Measurements from ENCODE around the gene KLF5. TPM values are rescaled to one million over a fixed set of nuclear protein-coding genes. Genes with fewer than 3 reads are reported as not detected.
"Not testable (repeated sequence)": the region's sequence is repeated elsewhere in the genome, so short reads cannot be mapped to it uniquely, and the experiment has no call there.

The KLF5 gene
- total RNA-seq, 1 experiment from 2014 or later, result 39.6 TPM

DNA sequence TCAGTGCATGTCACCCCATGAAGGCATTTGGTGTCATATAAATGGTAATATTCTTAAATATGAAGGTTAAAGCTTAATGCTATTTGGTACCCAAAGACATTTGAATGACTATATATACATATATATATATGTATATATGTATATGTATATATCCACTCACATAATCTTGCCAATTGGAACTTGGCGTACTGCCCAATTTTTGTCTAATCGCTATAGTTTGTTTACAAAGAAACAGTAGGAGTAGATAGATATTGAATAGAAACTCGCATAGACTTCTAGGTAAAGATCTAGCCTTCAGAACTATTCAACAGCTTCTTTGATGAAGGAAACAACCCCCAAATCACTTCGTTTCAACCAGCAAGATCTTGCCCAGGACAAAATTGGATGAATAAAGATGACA lies 24.1 kb downstream of the KLF5 start:
- DNase-seq (ENCODE audit: extremely low read depth, low read depth), result no peak

DNA sequence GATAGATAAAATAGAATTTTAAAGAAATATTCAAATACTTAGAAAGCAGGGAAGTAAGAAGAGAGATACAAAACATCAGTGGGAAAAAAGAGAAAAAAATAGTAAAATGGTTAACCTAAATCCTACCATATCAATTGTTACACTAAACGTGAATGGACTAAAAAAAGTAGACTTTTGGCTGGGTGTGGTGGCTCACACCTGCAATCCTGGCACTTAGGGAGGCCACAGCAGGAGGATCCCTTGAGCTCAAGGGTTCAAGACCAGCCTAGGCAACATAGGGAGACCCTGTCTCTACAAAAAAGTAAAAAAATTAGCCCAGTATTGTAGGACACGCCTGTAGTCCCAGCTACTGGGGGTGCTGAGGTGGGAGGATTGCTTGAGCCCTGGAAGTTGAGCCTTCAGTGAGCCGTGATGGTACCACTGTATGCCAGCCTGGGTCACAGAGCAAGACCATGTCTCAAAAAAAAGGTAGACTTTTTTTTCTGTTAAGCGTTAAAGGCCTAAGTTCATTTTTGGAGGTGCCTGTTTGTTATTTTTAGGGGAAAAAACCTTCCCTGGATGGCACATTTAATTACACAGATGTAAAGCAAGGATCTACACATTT lies 29.6 kb downstream of the KLF5 start:
- no peak for DNase-seq (ENCODE audit: extremely low read depth, low read depth)

DNA sequence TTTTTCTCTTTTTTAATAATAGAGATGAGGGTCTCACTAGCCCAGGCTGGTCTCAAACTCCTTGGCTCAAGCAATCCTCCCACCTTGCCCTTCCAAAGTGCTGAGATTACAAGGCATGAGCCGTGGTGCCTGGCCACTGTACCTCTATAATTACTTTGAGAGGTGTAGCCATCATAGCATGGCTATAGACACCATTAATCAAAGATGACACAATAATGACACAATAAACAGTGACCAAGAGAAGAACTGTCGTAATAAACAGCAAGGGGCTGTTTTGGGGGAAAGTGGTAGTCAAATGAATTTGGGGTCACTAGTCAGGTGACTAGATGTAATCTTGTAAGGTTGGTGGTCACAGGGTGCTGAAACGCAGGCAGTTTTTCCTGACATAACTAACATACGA lies 30.4 kb downstream of the KLF5 start:
- no peak for DNase-seq (ENCODE audit: extremely low read depth, low read depth)

DNA sequence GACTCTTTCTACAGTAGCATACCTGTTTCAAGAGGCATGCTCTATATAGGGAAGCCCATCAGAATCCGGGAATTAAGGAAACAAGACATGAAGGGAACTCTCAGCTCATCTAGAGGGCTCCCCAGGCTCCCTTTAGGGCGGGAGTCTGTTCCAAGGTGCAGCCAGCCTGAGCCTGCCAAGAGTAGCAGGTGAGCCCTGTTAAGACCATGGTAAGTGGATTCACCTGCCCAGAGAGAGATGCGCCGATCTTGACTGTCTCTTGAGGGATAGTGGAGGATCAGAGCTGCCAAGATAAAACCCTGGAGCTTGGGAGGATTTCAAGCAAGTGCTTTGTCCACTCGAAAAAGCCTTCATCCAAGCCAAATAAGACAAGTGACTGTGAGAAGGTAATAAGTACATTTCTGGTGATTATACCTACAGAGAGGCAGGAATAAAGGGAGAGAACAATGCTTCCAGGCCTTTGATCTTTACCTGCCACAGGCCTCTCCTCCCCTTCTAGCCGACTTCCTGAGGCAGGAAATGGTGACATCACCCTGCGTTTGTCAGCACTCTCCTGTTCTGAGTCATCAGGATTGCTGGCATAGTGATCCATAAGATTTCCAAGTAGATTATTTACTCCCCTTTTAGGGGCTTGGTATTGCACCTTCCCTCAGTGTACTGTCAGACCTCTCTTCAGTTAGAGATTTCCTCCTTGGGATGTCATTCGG lies 31.5 kb downstream of the KLF5 start:
- DNase-seq (ENCODE audit: extremely low read depth, low read depth), result peak; percentile 69

DNA sequence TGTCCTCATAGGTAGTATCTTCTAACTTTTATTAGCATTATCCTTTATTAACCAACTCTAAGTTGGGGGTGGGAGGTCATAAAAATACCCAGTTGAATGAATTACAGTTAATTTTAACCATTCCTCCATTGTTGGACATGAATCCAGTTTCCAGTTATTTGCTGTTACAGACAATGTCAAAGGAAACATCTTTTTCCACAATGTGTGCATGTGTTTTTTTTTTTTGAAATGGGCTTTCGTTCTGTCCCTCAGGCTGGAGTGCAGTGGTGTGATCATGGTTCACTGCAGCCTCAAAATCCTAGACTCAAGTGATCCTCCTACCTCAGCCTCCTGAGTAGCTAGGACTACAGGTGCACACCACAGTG lies 32.0 kb downstream of the KLF5 start:
- DNase-seq (ENCODE audit: extremely low read depth, low read depth), result no peak

DNA sequence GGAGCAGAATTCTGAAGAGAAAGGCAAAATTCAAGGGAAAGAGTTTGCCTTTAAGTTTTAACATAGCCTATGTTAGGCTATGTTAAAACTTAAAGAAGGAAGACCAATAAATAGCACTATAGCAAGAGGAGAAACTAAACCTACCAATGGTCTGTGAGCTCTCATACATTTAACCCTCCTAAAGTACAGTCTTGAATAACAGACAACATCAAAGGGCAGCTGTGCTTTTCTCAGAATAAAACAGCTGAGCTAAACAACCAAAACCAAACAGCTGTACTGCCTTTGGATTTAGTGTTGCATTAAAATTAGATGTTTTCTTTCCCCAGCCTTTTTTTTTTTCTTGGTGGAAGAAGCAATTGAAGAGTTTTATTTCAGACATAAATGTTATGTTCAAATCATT lies 34.0 kb downstream of the KLF5 start:
- no peak for DNase-seq (ENCODE audit: extremely low read depth, low read depth)

DNA sequence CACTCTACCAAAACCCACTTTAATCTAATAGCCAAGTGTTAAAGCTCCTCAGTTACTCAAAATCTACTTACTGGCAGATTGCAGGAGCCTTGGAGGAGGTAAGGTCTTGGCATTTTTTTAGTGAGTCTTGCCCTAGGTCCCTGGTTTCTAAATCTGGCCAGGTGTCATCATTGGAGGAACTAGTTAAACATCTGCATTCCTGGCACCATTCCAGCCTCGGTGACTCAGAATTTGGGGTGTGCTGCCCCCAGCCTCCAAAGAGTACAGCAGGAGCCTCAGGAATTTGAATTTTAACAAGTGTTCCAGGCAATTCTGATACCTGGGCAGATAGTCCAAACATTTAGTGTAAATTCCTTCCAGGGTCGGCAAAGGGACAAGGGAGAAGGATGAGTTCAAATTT lies 37.4 kb downstream of the KLF5 start:
- DNase-seq (ENCODE audit: extremely low read depth, low read depth), result no peak

DNA sequence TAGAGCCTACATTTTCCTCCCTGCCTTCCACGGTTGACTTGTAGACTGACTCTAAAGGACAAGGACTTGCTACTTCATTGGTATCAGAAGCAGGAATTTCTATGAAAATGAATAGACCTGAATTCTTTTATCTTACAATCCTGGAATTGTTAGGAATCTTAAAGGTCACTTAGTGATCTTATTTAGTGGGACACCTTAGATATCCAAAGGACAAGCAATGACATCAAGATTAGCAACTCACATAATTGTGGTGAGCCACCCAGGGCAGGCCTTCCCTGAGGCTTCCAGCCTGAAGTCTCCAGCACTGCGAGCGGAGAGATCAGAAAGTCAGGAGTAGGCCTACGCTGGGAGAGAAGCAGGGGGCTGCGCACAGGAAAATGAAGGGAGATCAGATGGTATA lies 37.8 kb downstream of the KLF5 start:
- no peak for DNase-seq (ENCODE audit: extremely low read depth, low read depth)

DNA sequence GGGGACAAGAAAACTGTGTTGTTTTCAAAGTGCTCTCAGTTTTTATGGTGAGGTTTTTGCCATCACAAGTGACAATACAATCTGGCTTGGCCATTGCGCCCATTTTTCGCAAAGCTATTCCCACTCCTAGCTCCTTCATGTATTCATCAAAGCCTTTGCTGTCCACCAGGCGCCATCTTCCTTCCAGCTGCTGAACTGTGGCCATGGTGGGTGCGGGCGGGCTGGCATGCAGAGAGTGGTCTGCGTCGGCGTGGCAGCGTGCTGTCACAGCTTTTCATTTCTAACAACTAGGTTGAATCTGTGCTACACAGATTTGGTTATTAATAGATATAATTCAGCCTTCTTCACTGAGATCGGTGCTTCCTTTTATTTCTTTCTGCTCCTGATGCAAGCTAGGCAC lies 42.0 kb downstream of the KLF5 start:
- DNase-seq (ENCODE audit: extremely low read depth, low read depth), result not testable (repeated sequence)

DNA sequence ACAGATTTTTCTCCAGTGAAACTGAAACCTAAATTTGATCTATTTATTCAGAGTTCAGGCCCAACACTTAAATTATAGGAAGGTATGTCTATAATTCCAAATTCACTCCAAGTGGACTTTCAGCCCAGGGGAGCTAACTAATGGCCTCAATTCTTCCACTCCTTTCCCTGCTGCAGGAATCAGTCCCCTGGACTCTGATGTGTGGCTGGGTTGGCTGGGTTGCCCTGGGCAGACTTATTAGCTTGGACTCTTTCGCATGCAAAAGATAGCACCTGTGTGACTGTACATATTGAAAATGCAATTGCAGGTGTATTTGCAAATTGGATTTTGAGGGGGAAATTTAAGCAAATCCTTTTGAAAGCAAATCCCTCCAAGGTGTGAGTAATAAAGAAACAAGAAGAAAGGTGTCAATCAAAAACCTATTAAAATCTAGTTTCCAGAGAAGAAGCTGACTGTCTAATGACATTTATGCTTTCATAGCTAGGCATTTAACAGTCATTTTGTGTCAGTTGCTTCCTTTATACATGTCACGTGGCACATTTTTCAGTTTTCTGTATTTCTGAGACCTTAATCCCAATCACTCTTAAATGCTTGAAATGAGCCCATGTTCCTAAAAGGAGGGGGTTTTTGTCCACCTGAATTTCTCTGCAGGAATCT lies 42.7 kb downstream of the KLF5 start:
- DNase-seq (ENCODE audit: extremely low read depth, low read depth), result no peak

DNA sequence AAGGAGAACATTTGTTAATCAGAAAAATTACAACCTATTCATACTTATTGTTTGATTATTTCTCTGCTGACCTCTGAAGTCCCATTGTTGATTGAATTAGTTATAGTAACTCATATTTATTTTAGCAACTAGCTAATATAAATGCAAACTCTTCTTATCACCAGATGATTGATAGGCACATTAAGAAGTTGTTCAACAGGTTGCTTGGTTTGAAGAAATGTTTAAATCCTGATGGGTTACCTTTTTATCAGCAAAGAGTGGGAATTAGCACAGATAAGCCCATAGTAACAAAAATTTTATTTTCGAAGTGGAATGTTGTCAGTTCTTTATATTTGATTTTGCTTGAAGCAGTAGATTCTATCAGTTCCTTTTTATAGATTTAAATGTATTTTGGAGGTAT lies 44.4 kb downstream of the KLF5 start:
- no peak for DNase-seq (ENCODE audit: extremely low read depth, low read depth)

DNA sequence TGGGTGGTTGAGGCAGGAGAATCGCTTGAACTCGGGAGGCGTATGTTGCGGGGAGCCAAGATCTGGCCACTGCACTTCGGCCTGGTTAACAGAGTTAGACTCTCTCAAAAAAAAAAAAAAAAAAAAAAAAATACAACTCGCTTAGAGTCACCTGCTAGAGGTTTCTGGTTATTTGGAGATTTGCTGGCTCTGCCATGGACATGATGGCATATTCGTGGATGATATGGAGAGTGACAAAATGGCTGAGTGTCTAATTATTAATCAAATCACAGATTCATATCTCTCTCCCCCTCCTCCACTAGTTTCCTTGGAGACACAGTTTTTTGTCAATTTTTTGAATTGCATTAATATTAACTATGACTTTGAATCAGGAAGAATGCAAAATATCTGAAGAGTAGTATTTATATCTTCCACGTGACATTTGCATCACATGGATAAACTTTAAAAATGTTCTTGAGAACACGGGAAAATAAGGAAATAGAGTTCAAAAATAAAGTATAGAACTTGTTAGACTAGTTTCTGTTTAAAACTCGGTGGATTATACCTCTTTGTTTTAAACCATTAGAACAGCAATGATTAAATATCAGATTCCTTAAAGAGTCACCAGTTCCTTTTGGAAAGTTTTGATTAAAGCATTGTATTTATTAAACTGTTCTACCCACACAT lies 47.8 kb downstream of the KLF5 start:
- DNase-seq (ENCODE audit: extremely low read depth, low read depth), result no peak

DNA sequence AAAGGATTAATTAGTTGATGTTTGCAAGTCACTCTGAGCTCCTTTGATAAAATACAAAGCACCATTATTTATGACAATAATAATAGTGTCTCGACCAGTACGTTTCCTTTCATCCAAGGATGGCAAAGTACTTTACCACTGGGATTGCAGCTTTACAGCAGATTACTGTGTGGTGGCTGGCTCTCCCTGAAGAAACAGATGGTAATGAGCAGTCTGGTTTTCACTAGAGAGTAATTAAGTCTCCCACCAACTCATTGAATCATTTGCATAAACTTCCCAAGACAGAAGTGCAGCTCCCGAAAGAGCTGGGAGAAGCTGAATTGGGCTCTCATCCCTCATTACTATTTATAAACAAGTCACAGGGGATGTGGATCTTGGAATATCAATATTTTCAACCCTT lies 48.7 kb downstream of the KLF5 start:
- no peak for DNase-seq (ENCODE audit: extremely low read depth, low read depth)

DNA sequence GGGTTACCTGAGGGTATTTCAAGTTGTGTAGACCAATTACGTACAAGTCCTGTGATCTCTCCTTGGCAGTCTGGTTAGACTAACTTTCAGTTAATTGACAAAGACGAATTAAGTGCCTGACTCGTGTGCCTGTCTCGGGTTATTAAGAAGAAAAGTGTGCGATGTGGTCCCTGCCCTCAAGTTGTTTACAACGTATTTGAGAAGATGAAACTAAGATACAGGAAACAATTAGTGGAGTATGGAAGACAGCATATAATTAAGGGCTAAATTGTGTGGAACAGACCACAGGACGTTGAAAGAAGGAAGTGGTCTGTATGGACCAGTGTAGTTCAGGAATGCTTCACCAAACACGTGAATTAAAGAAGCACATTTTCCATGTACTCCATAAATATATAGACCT lies 49.2 kb downstream of the KLF5 start:
- no peak for DNase-seq (ENCODE audit: extremely low read depth, low read depth)

DNA sequence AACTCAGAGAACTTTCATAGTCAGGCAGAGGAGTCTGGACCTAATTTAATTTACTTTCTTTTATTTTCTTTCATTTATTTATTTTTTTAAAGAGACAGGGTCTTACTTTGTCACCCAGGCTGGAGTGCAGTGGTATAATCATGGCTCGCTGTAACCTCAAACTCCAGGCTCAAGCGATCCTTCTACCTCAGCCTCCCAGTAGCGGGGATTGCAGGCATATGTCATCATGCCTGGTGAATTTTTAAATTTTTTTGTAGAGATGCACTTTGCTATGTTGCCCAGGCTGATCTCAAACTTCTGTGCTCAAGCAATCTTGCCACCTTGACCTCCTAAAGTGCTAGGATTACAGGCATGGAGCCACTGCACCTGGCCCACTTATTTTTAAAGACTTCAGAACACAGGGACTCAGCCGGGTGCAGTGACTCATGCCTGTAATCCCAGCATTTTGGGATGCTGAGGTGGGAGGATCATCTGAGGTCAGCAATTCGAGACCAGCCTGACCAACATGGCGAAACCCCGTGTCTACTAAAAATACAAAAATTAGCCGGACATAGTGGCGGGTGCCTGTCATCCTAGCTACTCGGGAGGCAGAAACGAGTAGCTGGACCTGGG lies 50.6 kb downstream of the KLF5 start:
- no peak for DNase-seq (ENCODE audit: extremely low read depth, low read depth)

DNA sequence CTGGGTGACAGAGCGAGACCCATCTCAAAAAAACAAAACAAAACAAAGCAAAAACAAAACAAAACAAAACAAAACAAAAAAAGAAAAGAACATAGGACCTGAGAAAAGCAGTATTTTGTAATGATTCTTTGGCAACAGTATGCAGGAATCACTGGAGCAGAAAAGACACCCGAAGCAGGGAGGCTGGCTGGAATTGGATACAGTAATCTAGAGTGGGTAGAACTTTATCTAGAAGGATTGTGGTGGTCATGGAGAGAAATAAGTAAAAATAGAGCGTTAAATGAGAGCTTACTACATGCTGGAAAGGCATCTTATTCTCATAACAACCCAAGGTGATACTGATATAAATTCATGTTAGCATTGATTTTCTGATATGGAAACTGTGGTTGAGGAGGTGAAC lies 51.2 kb downstream of the KLF5 start:
- no peak for DNase-seq (ENCODE audit: extremely low read depth, low read depth)

DNA sequence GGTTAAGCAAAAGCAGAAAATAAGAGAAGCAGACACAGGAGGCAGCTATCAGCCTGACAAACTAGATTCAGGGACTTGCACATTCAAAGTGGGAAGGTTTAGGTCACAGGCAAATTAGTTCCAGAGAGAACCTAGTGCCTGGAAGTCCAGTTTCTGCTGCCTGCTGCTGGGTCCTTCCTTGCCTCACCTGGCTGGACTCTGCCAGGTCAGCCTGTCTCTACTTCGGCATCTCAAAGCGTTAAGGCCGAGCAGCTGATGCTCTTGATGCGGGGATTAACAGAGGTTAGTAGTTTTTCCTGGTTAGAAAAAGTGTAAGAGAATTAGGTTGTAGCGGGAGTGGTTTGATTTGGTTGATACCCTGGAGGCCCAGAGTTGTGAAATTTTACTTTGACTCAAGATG lies 52.0 kb downstream of the KLF5 start:
- no peak for DNase-seq (ENCODE audit: extremely low read depth, low read depth)

DNA sequence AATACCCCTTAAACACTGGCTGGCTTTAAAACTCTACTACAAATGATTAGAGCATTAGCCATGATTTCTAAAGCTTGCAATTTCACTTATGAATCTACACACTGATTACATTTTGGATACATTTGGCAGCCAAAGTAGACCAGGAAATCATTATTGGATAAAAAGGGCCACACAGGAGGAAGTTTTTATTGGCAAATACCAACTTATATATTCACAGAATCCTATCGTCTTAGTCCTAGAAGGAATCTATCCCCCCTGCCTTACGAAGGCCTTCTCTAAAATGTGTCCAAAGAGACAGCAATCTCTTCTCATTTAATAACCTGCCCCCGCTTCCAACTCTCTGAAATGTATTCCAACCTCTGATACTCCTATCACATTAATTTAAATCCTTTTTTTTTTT lies 52.5 kb downstream of the KLF5 start:
- no peak for DNase-seq (ENCODE audit: extremely low read depth, low read depth)

DNA sequence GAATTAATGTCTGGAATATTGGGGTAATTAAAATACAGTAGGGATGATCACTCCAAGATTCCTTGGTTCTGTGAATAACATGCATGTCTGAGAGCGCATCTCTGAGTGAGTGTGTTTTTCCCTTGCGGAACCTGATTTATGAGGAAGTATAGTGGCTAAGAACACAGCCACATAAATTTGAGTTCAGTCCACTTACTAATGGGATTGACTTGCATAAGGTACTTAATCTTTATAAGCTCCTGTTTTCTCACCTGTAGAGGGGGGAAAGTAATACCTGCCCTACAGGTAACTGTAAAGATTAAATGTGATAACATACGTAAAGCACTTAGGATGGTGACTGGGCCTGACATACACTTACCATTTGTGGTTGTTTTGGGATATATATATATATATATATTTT lies 60.8 kb downstream of the KLF5 start:
- no peak for DNase-seq (ENCODE audit: extremely low read depth, low read depth)
